Right lobe of liver (tissue), 4 donors: ENCODE data around the gene NPEPL1.

Experiments
- CTCF ChIP-seq, 4 donors: fragments of 200-600 bp in 3 of 4; fragments of 450-650 bp in 1 of 4; IDR thresholded peaks; one replicate each; pipeline versions ENCODE4 v1.5.1 to v1.8.0; 2016 to 2022; ENCODE audit warnings: antibody characterized with exemption in 4 of 4, mild to moderate bottlenecking in 2 of 4
- POLR2A ChIP-seq: fragments of 450-650 bp; IDR thresholded peaks from one replicate; pipeline ENCODE4 v1.6.1; 2017; ENCODE audit warnings: antibody characterized with exemption, mild to moderate bottlenecking
- donor health status: DM: no; HTN: no; CAD: no.
- donor health status: DM: no; HTN: no; CAD: no.
- donor health status: DM: no; HTN: yes; CAD: no.

GRCh38 chr20:58718121-58718563 is 25.5 kb downstream of the NPEPL1 start:
- TF ChIP-seq CTCF (IDR thresholded peaks at IDR 0.05) (no peak), POLR2A (no peak)
